ENCODE results near the gene ADAMTS13.

ADAMTS13 gene

DNA sequence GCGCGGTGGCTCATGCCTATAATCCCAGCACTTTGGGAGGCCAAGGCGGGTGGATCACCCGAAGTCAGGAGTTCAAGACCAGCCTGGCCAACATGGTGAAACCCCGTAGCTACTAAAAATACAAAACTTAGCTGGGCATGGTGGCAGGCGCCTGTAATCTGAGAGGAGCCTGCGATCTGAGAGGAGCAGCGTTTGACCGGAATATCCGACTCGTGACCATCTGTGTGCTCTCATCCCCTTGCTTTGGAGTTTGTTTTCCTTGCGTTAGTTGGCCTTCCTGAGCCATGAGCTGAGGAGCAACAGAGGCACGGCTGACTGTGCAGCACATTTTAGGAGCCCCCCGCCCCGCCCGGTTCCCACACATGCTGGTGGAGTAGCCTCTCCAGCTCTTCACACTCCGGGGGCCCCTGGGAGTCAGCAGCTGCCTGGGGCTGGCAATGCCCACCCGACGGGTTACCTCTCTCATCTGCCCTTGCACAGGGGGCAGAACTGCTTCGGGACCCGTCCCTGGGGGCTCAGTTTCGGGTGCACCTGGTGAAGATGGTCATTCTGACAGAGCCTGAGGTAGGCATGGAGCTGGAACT, 3.0 kb downstream of the ADAMTS13 start:
- H3K4me3 ChIP-seq (replicated peaks in 1 of 2; ENCODE audit: low read depth in 2 of 2, low read length in 2 of 2) = no peak overlapping the region
- TF ChIP-seq, protein P1, sequence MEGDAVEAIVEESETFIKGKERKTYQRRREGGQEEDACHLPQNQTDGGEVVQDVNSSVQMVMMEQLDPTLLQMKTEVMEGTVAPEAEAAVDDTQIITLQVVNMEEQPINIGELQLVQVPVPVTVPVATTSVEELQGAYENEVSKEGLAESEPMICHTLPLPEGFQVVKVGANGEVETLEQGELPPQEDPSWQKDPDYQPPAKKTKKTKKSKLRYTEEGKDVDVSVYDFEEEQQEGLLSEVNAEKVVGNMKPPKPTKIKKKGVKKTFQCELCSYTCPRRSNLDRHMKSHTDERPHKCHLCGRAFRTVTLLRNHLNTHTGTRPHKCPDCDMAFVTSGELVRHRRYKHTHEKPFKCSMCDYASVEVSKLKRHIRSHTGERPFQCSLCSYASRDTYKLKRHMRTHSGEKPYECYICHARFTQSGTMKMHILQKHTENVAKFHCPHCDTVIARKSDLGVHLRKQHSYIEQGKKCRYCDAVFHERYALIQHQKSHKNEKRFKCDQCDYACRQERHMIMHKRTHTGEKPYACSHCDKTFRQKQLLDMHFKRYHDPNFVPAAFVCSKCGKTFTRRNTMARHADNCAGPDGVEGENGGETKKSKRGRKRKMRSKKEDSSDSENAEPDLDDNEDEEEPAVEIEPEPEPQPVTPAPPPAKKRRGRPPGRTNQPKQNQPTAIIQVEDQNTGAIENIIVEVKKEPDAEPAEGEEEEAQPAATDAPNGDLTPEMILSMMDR (IDR thresholded peaks at IDR 0.05; ENCODE audit: low read depth, low read length) = no peak
- no peak for DNase-seq (ENCODE audit: low read depth in 2 of 2)

DNA sequence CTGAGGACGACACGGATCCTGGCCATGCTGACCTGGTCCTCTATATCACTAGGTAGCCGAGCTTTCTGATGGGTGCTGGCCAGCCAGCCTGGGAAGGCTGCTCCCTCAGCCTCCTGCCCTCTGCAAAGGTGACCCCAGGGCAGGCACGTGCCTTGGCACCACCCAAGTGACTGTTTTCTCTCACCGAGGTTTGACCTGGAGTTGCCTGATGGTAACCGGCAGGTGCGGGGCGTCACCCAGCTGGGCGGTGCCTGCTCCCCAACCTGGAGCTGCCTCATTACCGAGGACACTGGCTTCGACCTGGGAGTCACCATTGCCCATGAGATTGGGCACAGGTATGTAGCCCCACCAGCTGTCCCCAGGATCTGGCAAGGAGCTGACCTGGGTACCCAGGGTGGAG, 3.8 kb downstream of the ADAMTS13 start:
- TF ChIP-seq, protein P1 (IDR thresholded peaks at IDR 0.05; ENCODE audit: low read depth, low read length) = no peak
- DNase-seq (ENCODE audit: low read depth in 2 of 2) = no peak

DNA sequence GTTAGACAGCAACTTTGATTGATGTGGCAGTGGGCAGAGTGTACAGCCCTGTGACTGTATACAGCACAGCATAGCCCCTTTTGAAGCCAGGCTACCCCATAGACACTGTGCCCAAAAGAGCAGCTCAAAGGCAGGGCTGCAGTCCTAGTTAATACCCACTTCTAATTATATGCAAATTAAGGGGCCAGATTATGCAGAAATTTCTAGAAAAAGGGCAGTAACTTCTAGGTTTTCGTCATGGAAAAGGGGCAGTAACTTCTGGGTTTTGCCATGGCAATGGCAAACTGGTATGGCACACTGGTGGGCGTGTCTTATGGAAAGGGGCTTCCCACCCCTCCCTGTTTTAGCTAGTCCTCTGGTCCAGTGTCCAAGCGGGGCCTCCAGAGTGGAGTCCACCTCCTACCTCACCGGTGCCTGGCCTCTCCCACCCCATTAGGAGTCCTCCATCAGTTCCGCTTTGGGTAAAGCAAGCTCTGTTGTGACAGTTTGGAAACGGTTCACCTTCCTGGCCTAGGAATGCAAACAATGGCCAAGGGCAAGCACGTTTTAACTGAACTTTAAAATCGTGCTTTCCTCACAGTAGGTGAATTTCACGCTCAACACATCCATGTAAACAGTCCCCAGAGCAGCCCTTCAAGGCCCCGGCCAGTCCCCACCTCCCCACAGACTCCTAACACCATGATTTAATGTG, 5.6 kb downstream of the ADAMTS13 start:
- TF ChIP-seq, protein P1 (IDR thresholded peaks at IDR 0.05; ENCODE audit: low read depth, low read length) = no peak
- H3K4me3 ChIP-seq (replicated peaks in 1 of 2; ENCODE audit: low read depth in 2 of 2, low read length in 2 of 2) = peak overlapping the region in 1 of 2 donors; percentile 29
- DNase-seq (ENCODE audit: low read depth in 2 of 2) = no peak

More for the DNA sequence above, 3.8 kb downstream of the ADAMTS13 start:
- H3K4me3 ChIP-seq (replicated peaks in 1 of 2; ENCODE audit: low read depth in 2 of 2, low read length in 2 of 2) = no peak overlapping the region

DNA sequence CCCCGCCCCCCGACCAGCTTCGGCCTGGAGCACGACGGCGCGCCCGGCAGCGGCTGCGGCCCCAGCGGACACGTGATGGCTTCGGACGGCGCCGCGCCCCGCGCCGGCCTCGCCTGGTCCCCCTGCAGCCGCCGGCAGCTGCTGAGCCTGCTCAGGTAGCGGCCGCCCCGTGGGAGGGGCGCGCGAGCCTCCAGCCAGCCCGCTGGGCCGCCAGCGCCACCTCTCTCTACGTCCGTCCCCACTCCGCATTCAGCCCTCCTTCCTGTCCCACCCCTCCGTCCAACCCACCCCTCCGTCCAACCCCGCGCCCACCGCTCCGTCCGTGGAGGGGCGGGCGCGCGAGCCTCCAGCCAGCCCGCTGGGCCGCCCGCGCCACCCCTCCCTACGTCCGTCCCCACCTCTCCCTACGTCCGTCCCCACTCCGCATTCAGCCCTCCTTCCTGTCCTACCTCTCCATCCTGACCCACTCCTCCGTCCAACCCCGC, 6.5 kb downstream of the ADAMTS13 start:
- H3K4me3 ChIP-seq (replicated peaks in 1 of 2; ENCODE audit: low read depth in 2 of 2, low read length in 2 of 2) = peak overlapping the region in 1 of 2 donors; percentile 13
- TF ChIP-seq, protein P1 (IDR thresholded peaks at IDR 0.05; ENCODE audit: low read depth, low read length) = no peak
- peak in 1 of 2 donors; percentile 6 for DNase-seq (ENCODE audit: low read depth in 2 of 2)

DNA sequence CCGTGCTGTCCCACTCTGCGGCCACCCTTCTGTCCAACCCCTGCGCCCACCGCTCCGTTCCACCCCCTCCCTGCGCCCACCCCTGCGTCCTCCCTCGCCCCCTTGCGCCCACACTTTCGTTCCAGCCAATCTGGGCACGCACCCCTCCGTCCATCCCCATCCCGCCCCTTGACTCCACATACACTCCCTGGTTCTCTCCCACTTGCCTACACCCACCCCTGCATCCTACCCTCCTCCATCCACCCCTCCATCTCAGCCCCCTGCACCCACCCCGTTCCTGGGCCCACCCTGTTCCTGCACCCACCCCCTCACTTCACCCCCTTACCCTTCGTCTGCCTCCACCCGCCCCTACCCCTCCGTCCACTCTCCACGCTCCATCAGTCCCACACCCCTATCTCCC, 7.0 kb downstream of the ADAMTS13 start:
- DNase-seq (ENCODE audit: low read depth in 2 of 2) = no peak
- H3K4me3 ChIP-seq (replicated peaks in 1 of 2; ENCODE audit: low read depth in 2 of 2, low read length in 2 of 2) = no peak overlapping the region
- TF ChIP-seq, protein P1 (IDR thresholded peaks at IDR 0.05; ENCODE audit: low read depth, low read length) = no peak

DNA sequence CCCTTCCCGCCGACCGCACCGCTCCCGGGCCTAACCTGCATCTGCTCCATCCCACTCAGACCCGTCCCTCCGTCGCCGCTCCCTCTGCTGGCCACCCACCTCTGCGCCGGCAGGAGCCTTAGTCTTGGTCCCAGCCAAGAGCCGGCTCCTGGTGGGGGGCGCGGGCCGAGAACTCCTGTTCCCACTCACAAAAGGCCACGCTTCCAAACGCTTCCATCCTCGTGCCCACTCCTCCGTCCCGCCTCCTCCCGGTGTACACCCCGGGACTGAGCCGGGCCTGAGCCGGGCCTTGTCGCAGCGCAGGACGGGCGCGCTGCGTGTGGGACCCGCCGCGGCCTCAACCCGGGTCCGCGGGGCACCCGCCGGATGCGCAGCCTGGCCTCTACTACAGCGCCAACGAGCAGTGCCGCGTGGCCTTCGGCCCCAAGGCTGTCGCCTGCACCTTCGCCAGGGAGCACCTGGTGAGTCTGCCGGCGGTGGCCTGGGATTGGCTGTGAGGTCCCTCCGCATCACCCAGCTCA, 7.5 kb downstream of the ADAMTS13 start:
- no peak overlapping the region for H3K4me3 ChIP-seq (replicated peaks in 1 of 2; ENCODE audit: low read depth in 2 of 2, low read length in 2 of 2)
- TF ChIP-seq, protein P1 (IDR thresholded peaks at IDR 0.05; ENCODE audit: low read depth, low read length) = peak; percentile 49
- peak; percentile 9 to 26 for DNase-seq (ENCODE audit: low read depth in 2 of 2)
